Stimulated activated CD4-positive, alpha-beta T cell treated with anti-CD3 and anti-CD28 coated beads, Interleukin-15, amount 100 ng/mL, for 48 hours (primary cell): ENCODE data around the gene DNAJC7.
A peak's percentile ranks its signal among the peaks of the same experiment; 100 is the strongest.

Experiments
- DNase-seq, 2 donors: peaks; one replicate each; pipeline ENCODE4 v3.0.0-alpha.2; 2020; ENCODE audit warnings: low read depth in 2 of 2

The DNAJC7 gene, protein sequence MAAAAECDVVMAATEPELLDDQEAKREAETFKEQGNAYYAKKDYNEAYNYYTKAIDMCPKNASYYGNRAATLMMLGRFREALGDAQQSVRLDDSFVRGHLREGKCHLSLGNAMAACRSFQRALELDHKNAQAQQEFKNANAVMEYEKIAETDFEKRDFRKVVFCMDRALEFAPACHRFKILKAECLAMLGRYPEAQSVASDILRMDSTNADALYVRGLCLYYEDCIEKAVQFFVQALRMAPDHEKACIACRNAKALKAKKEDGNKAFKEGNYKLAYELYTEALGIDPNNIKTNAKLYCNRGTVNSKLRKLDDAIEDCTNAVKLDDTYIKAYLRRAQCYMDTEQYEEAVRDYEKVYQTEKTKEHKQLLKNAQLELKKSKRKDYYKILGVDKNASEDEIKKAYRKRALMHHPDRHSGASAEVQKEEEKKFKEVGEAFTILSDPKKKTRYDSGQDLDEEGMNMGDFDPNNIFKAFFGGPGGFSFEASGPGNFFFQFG

GRCh38 chr17:42016941-42017865, at the start of gene DNAJC7:
DNAJC7 (minus strand) TSS chr17:42017439; CDS start chr17:42017416, 23 bp downstream.
- DNase-seq: peak; percentile 86 to 87

DNA sequence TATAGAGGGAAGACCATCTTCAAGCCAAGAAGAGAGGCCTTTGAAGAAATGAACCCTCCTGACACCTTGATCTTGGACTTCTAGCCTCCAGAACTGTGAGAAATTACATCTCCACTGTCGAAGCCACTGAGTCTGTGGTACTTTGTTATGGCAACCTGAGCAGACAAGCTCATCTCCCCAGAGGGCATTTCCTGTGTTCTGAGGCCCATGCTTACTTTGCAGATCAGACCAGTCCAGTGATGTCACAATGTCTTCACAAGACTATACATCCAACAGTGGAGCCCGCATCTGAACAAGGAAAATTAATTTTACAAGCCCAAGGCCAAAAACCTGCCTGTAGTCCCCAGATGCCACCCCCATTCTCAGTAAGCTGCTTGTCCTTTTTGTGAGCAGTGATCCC, 48.0 kb upstream of the DNAJC7 start:
- DNase-seq: no peak

DNA sequence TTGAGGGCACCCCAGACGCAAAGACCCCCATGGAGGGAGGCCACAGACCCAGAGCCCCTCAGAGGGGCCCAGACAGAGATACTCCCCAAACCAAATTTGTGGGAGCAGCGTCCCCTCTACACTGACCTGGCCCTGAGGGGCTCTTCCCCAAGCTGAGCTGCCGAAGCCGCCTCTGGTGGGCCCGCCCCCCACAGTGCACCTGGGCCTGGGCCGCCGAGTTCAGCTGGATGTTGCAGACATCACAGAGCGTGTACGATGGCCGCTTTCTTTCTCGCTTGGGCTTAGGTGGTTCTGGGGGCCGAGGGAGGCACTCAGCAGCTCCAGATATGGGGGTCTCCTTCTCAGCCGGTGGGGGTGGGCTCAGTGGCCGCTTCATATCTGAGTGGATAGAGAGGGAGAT, 45.4 kb upstream of the DNAJC7 start:
- DNase-seq: no peak

GRCh38 chr17:42061646-42062487, 44.6 kb upstream of the DNAJC7 start:
- no peak for DNase-seq

DNA sequence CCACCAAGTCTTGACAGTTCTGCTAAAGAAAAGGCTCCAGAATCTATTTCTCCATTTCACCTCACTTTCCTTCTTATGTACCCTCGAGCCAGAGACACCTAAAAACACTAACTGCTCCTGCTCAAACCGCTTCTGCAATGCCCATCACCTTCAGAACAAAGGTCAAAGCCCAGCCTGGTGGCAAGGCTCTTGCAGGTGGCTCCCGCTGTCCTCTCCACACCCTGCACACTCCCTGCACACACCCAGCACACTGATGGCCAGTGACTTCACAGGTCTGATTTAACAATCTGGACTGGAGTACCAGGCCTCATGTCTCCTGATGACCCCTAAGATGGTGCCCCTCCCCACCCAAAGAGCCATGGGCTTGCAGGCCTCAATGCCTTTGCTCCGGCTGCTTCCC, 43.0 kb upstream of the DNAJC7 start:
- no peak for DNase-seq

DNA sequence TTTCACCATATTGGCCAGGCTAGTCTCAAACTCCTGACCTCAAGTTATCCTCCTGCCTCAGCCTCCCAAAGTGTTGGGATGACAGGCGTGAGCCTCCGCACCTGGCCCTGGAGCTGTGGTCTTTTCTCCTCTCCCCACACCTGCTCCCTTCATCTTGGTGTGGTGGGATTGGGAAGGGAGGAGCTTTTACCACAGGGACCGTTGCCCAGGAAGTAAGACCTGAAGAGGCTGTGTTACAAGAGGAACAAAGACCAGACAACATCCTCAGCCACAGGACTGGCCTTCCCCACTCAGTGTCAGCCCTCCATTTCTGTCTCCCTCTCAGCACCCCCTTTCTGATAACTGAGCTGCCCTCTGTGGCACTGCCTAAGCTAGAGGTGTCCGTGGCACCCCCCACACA, 42.6 kb upstream of the DNAJC7 start:
- DNase-seq: no peak

DNA sequence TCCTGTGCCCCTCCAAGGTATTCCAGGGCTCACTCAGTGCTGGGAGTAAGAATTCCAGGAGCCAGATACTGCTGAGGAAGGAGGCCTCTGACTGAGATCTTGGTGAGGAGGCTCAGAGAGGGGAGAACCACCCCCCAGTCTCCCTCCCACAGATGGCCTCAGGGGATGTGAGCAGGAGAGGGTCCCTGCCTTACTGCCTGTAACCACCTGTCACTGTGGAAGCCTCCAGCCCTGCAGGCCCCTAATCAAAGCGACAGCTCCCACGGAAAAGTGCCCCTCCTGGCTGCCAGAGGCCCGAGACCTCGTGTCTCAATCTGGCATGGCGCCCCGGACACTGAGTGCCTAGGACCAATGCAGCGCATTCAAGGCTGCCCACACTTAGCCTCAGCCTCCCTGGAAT, 40.8 kb upstream of the DNAJC7 start:
- DNase-seq: no peak

- DNase-seq: no peak
Observed at GRCh38 chr17:42056635-42057034, 39.4 kb upstream of the DNAJC7 start.

GRCh38 chr17:42055496-42055895, 38.3 kb upstream of the DNAJC7 start:
- DNase-seq: no peak

- no peak for DNase-seq
Observed at GRCh38 chr17:42055027-42055426, 37.8 kb upstream of the DNAJC7 start.

DNA sequence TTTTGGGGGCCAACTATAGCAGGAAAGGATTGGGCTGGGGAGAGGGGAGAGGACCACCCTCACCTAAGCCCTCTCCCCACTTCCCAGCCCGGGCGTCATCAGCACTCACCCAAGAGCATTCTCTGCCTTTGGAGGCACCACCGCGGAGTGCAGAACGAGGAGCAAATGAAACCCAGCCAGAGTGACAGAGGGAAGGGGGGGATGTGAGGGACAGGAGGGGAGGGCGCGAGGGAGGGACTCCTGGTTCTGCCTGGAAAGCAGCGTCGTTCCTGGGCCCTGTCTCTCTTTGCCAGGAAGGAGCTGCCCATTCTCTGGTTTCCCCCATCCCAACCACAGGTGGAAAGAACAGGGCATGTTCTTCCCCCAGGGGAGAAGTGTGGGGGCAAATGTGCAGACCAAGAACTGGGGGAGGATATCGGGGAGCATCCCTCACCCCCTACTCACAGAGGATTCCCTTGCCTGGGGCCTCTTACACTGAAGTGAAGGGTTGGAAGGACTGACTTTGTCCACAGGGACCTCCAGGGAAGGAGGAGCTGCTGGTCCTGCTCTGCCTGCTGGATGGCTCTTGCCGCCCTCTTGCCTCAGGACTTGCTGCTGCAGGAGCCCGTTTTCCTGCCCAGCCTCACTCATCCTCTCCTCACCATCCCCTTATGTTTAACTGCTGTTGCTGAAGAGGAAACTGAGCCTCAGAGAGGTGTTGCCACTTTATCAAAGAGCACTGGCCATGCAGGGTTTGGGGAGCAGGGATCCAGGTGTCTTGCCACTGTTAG, 36.7 kb upstream of the DNAJC7 start:
- no peak for DNase-seq

GRCh38 chr17:42052346-42052877, 35.2 kb upstream of the DNAJC7 start:
- DNase-seq: no peak

DNA sequence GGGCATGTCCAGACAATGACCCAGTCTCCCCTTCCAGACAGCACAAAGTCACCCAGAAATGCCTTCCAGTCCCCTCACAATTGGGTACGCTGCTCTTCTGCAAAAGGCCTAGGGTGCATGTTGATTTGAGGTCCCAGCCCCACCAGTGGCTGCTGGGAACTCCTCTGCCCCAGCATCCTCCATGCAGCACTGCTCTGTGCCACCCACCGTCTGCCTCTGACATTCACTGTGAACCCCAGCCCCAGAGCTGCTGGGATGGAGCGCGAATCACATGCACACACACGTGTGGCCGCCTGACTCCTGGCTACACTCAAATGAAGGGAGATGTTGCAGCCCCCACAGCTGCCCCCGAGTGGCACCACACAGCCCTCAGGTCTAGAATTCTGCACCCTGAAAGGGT, 34.4 kb upstream of the DNAJC7 start:
- DNase-seq: no peak

GRCh38 chr17:42051013-42051400, 33.8 kb upstream of the DNAJC7 start:
- no peak for DNase-seq

GRCh38 chr17:42050393-42051012, 33.3 kb upstream of the DNAJC7 start, which contains the start of gene C17orf113:
C17orf113 (minus strand) TSS chr17:42050601; CDS start chr17:42043376, 7,225 bp downstream.
- peak in 1 of 2 donors; percentile 24 for DNase-seq

GRCh38 chr17:42049834-42050392, 32.7 kb upstream of the DNAJC7 start:
- no peak for DNase-seq

DNA sequence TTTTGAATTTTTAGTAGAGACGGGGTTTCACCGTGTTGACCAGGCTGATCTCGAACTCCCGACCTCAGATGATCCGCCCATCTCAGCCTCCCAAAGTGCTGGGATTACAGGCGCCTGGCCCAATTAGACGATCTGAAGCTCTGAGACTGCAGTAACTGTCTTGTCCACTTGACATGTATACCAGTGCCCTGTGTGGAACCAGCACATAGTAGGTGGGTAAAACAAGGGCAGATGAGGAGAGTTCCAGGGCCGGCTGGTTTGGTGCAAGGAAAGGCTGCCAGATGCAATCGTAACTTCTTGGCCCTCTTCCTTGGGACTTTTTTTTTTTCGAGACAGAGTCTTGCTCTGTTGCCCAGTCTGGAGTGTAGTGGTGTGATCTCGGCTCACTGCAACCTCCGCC, 30.1 kb upstream of the DNAJC7 start:
- no peak for DNase-seq

- DNase-seq: no peak
Observed at GRCh38 chr17:42045719-42046118, 28.5 kb upstream of the DNAJC7 start.

GRCh38 chr17:42042598-42043319, 25.5 kb upstream of the DNAJC7 start:
- DNase-seq: no peak
